Progenitor cell of endocrine pancreas (in vitro differentiated cells): Measurements from ENCODE around the gene IRF1. TPM values are rescaled to one million over a fixed set of nuclear protein-coding genes. Genes with fewer than 3 reads are reported as not detected.

ENCODE experiments used
- DNase-seq: peaks from one replicate; pipeline ENCODE4 v3.0.0; 2021; ENCODE audit warnings: low spot score; ENCODE audit not compliant: unreplicated experiment
- H3K27ac Mint-ChIP-seq: 2 replicates; pipeline ENCODE4 v1.8.0; 2021; ENCODE audit warnings: mild to moderate bottlenecking, moderate library complexity, mixed read lengths
- H3K27me3 Mint-ChIP-seq: 2 replicates; pipeline ENCODE4 v1.8.0; 2021; ENCODE audit warnings: mixed read lengths
- H3K36me3 Mint-ChIP-seq: 2 replicates; pipeline ENCODE4 v1.8.0; 2022; ENCODE audit warnings: mixed read lengths; ENCODE audit not compliant: insufficient read depth
- H3K4me1 Mint-ChIP-seq: 2 replicates; pipeline ENCODE4 v1.8.0; 2021; ENCODE audit warnings: low read depth, mixed read lengths
- H3K4me3 Mint-ChIP-seq: 2 replicates; pipeline ENCODE4 v1.8.0; 2021; ENCODE audit warnings: low read depth, mild to moderate bottlenecking, moderate library complexity, mixed read lengths
- H3K9me3 Mint-ChIP-seq: 2 replicates; pipeline ENCODE4 v1.8.0; 2021; ENCODE audit warnings: low read depth, mixed read lengths
- total RNA-seq: library from RNA; stranded (reverse); gene quantifications from 2 replicates; pipeline ENCODE4 v1.2.1, GENCODE V29; 2021
- TF ChIP-seq, protein P1 (sequence below): fragments of 200-600 bp; sonication (generic); IDR thresholded peaks from one replicate; pipeline ENCODE4 v1.5.0; 2021; ENCODE audit warnings: antibody characterized with exemption, mild to moderate bottlenecking; ENCODE audit not compliant: unreplicated experiment

The IRF1 gene
- total RNA-seq, 1 donor from 2014 or later = 2.3 TPM

DNA sequence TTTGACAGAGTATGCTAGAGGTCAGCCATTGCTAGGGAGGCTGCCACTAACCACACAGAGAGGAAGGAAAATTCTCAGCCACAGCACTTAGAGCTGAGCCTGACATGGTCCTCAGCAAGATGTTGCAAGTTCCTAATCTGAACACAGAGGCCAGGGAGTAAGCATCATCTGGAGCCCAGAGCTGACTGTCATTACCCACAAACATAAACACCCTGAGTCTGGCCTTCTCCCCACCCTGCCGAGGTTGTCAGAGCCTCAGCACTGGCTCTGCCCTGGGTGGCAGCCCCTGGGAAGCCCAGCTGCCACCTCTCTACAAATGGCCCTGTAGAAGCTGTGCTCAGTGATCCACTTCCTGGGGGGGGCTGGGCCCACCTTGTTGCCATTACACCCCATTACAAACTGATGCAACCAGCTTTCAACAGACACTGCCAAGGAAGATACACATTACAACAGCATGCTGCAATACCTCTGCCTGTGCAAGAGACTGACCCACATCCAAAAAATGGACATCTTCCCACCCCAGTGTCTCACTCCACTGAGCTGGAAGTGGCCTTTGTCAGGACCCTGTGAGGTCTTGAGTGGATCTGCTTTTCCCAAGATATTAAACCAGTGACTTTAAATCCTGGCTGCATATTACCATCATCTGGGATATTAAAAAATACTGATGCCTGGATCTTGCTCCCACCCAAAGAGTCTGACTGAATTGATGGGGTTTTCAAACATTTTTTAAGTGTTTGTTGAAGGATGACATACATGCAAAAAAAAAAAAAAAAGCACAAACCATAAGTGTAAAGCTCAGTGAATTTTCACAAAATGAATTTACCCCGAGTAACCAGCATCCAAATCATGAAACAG is 33.0 kb downstream of the IRF1 start:
- Mint-ChIP-seq H3K4me3 (no peak overlapping the region), H3K27ac (no peak overlapping the region), H3K36me3 (no peaks in the 10 kb centered on the region), H3K9me3 (no peaks in the 10 kb centered on the region), H3K27me3 (peaks cover 8% of the 10 kb centered on the region), H3K4me1 (peaks cover 11% of the 10 kb centered on the region)
- no peak for DNase-seq
- TF ChIP-seq, protein P1, sequence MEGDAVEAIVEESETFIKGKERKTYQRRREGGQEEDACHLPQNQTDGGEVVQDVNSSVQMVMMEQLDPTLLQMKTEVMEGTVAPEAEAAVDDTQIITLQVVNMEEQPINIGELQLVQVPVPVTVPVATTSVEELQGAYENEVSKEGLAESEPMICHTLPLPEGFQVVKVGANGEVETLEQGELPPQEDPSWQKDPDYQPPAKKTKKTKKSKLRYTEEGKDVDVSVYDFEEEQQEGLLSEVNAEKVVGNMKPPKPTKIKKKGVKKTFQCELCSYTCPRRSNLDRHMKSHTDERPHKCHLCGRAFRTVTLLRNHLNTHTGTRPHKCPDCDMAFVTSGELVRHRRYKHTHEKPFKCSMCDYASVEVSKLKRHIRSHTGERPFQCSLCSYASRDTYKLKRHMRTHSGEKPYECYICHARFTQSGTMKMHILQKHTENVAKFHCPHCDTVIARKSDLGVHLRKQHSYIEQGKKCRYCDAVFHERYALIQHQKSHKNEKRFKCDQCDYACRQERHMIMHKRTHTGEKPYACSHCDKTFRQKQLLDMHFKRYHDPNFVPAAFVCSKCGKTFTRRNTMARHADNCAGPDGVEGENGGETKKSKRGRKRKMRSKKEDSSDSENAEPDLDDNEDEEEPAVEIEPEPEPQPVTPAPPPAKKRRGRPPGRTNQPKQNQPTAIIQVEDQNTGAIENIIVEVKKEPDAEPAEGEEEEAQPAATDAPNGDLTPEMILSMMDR = no peak

DNA sequence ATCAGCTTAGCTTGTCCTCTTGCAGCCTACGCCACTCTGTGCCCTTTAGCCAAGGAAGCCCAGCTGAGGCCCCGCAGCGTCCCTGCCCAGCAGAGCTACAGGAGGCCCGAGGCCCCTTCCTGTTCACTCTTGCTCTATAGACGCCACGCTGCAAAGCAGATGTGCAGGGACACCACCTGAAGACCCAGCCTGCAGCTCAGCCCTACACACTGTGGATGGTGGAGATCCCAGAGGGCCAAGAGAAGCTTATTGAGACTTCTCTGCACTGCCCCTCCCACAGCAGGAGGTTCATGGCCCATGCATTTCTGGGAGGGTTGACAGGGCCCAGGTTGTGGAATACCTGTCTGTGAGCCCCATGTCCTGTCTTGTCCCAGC is 33.6 kb downstream of the IRF1 start:
- TF ChIP-seq, protein P1 = no peak

DNA sequence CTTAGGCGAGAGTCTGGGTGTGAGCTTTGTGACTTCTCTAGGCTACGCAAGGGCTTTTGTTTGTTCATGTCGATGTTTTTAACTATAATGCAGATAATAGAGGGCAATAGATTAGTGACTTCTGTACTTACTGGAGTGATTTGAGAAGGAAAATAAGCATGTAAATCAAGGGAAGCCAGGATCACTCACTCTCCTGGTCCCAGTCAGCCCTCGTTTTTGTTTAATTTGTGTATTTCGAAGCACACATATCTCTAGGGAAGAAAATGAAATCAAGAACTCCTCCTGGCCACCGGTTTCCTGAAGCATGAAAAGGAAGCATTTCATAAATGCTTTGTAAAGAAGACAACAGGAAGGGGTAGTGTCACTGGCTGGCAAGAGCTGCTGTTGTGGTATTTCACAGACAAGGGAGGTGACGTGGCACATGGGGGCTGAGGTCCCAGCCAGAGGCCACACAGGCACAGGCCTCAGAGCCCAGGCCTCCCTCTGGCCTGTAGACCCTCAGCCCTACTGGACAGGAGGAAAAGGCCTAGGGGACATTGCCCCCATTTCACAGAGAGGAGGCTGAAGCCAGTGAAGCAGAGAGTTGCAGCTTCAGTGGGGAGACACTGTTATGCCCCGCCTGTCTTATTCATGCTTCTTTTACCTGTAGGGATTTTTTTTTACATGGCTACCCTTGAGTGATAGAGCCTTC is 34.1 kb downstream of the IRF1 start:
- Mint-ChIP-seq H3K36me3 (no peaks in the 10 kb centered on the region), H3K4me3 (no peak overlapping the region), H3K4me1 (peaks cover 11% of the 10 kb centered on the region)

More for the DNA sequence above, 33.6 kb downstream of the IRF1 start:
- no peak for DNase-seq
- H3K27ac Mint-ChIP-seq = no peak overlapping the region
- H3K4me3 Mint-ChIP-seq = no peak overlapping the region
- H3K4me1 Mint-ChIP-seq = peaks cover 11% of the 10 kb centered on the region
- H3K9me3 Mint-ChIP-seq = peaks cover 3% of the 10 kb centered on the region
- peaks cover 10% of the 10 kb centered on the region for H3K27me3 Mint-ChIP-seq
- no peaks in the 10 kb centered on the region for H3K36me3 Mint-ChIP-seq

DNA sequence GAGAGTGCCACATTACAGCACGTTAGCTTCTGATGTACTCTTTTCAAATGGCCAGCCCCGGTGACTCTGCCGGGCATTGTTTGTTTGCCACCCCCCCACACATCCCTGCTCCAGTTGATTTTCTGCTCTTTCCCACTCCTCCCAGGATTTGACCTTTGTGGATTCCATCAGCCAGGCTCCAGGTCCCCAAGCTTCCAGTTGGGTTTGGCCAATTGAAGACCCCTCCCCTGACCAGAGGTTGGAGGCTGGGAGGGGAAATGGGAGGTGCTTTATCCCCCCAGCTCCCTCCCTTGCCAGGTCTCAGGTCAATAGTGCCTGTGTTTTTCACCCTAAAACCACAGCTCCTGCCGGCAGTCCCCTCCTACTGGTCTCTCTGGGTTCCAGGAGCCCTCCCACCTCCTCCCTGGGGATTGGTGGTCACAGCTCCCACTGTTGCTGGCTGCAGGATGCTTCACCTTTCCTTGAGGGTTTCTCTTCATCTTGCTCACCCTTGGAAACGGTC is 34.9 kb downstream of the IRF1 start:
- TF ChIP-seq, protein P1 = no peak
- Mint-ChIP-seq H3K4me1 (peaks cover 11% of the 10 kb centered on the region), H3K36me3 (no peaks in the 10 kb centered on the region), H3K27ac (no peak overlapping the region), H3K4me3 (no peak overlapping the region), H3K27me3 (peaks cover 7% of the 10 kb centered on the region), H3K9me3 (peaks cover 3% of the 10 kb centered on the region)
- DNase-seq = no peak

More for the DNA sequence above, 34.1 kb downstream of the IRF1 start:
- no peak for DNase-seq
- Mint-ChIP-seq H3K27me3 (peaks cover 7% of the 10 kb centered on the region), H3K27ac (peak overlapping the region; percentile 14), H3K9me3 (peaks cover 3% of the 10 kb centered on the region)
- TF ChIP-seq, protein P1 = no peak

DNA sequence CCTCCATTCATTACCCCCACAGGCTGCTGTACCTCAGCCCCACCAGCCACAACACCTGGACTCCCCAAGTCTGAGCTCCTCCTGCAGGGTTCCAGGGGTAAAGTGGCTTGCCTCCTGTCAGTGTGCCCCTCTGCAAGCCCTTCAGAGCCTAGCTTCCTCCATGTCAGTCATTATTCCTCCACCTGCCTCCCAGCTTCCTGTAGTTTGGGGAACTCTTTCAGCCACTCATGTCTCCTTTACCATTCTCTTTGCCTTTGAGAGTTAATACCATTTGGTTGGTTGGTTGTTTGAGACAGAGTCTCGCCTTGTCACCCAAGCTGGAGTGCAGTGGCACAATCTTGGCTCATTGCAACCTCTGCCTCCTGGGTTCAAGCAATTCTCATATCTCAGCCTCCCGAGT is 36.2 kb downstream of the IRF1 start:
- Mint-ChIP-seq H3K27me3 (peaks cover 3% of the 10 kb centered on the region), H3K4me1 (peaks cover 14% of the 10 kb centered on the region), H3K36me3 (no peaks in the 10 kb centered on the region), H3K27ac (no peak overlapping the region), H3K4me3 (no peak overlapping the region), H3K9me3 (peaks cover 3% of the 10 kb centered on the region)
- TF ChIP-seq, protein P1 = no peak
- DNase-seq = no peak
